HT1080 (cell line): ENCODE data around the gene SIAH1. TPM values are rescaled to one million over a fixed set of nuclear protein-coding genes. Genes with fewer than 3 reads are reported as not detected.
"Not testable (repeated sequence)": the region's sequence is repeated elsewhere in the genome, so short reads cannot be mapped to it uniquely, and the experiment has no call there.

Experiments used
- DNase-seq: peaks from one replicate; pipeline ENCODE4 v3.0.0-alpha.2; 2015; ENCODE audit warnings: low read depth
- polyA plus RNA-seq, 2 experiments: library from polyadenylated mRNA; depleted of rRNA; stranded (reverse); fragments of >200 nt; gene quantifications; 2 replicates each; pipeline ENCODE4 v1.2.3, GENCODE V29; 2015
- total RNA-seq: library from RNA; depleted of rRNA; stranded (reverse); fragments of >200 nt; shearing (Covaris generic); gene quantifications from 2 replicates; pipeline ENCODE4 v1.2.3, GENCODE V29; 2014; rRNA removed

Gene SIAH1
- 15.5 and 16.3 TPM in 2 replicates for total RNA-seq
- polyA plus RNA-seq (2015; cell fraction: cytosol; rRNA removed), result 19.1 and 19.6 TPM in 2 replicates
- polyA plus RNA-seq (2015; cell fraction: nucleus; rRNA removed), result 12.1 and 13.2 TPM in 2 replicates

- DNase-seq, result peak; percentile 53
These were observed at the start of gene SIAH1 for GRCh38 chr16:48385253-48386150. TSS of gene SIAH1 (minus strand) at chr16:48385413. CDS start at chr16:48362428, 22,985 bp downstream.

GRCh38 chr16:48434653-48435317 lies 49.6 kb upstream of the SIAH1 start:
- no peak for DNase-seq

GRCh38 chr16:48433850-48434530 lies 48.8 kb upstream of the SIAH1 start:
- no peak for DNase-seq

GRCh38 chr16:48433116-48433849 lies 48.1 kb upstream of the SIAH1 start:
- DNase-seq, result no peak

GRCh38 chr16:48432136-48432535 lies 46.9 kb upstream of the SIAH1 start:
- no peak for DNase-seq

- DNase-seq, result no peak
These were observed 45.7 kb upstream of the SIAH1 start for GRCh38 chr16:48430890-48431289.

GRCh38 chr16:48426244-48427141 lies 41.3 kb upstream of the SIAH1 start:
- no peak for DNase-seq

GRCh38 chr16:48422537-48422936 lies 37.3 kb upstream of the SIAH1 start:
- DNase-seq, result no peak

GRCh38 chr16:48421741-48422140 lies 36.5 kb upstream of the SIAH1 start:
- DNase-seq, result no peak

- no peak for DNase-seq
These were observed 35.2 kb upstream of the SIAH1 start for GRCh38 chr16:48420437-48420836.

GRCh38 chr16:48416617-48417016 lies 31.4 kb upstream of the SIAH1 start:
- not testable (repeated sequence) for DNase-seq

- DNase-seq, result no peak
These were observed 28.1 kb upstream of the SIAH1 start for GRCh38 chr16:48413272-48413671.

- DNase-seq, result peak; percentile 78
These were observed 24.8 kb upstream of the SIAH1 start for GRCh38 chr16:48409839-48410632.

GRCh38 chr16:48408688-48409087 lies 23.5 kb upstream of the SIAH1 start:
- DNase-seq, result peak; percentile 62

GRCh38 chr16:48405907-48406306 lies 20.7 kb upstream of the SIAH1 start:
- no peak for DNase-seq

- no peak for DNase-seq
These were observed 19.9 kb upstream of the SIAH1 start for GRCh38 chr16:48405153-48405552.

- DNase-seq, result not testable (repeated sequence)
These were observed 17.3 kb upstream of the SIAH1 start for GRCh38 chr16:48402547-48402946.

- no peak for DNase-seq
These were observed 10.2 kb upstream of the SIAH1 start for GRCh38 chr16:48395375-48395774.

GRCh38 chr16:48394355-48394703 lies 9.1 kb upstream of the SIAH1 start:
- DNase-seq, result no peak
